Effector CD4-positive, alpha-beta T cell (primary cell): Measurements from ENCODE around the gene TNFSF12.
A peak's percentile ranks its signal among the peaks of the same experiment; 100 is the strongest.

Experiments
- DNase-seq: peaks from one replicate; pipeline ENCODE4 v3.0.0-alpha.2; 2020

The TNFSF12 gene

GRCh38 chr17:7549401-7550055 is 670 bp downstream of the TNFSF12 start:
- DNase-seq: peak; percentile 20

- no peak for DNase-seq
These were observed 1.5 kb downstream of the TNFSF12 start for GRCh38 chr17:7550344-7550743.

GRCh38 chr17:7551396-7551795 is 2.5 kb downstream of the TNFSF12 start:
- no peak for DNase-seq

GRCh38 chr17:7552621-7553051 is 3.8 kb downstream of the TNFSF12 start:
- DNase-seq: no peak

GRCh38 chr17:7553356-7553755 is 4.5 kb downstream of the TNFSF12 start:
- no peak for DNase-seq

- no peak for DNase-seq
These were observed 6.6 kb downstream of the TNFSF12 start for GRCh38 chr17:7555320-7555948.

GRCh38 chr17:7556627-7557026 is 7.8 kb downstream of the TNFSF12 start:
- no peak for DNase-seq

GRCh38 chr17:7557147-7557764 is 8.4 kb downstream of the TNFSF12 start:
- no peak for DNase-seq

- DNase-seq: no peak
These were observed 9.1 kb downstream of the TNFSF12 start for GRCh38 chr17:7557775-7558543.

- no peak for DNase-seq
These were observed 9.9 kb downstream of the TNFSF12 start, which contains the start of gene TNFSF13 for GRCh38 chr17:7558544-7559319. TNFSF13 (plus strand) TSS chr17:7558750; CDS start chr17:7559040, 290 bp downstream.

GRCh38 chr17:7559320-7560171 is 10.7 kb downstream of the TNFSF12 start:
- no peak for DNase-seq

- DNase-seq: peak; percentile 35
These were observed 11.5 kb downstream of the TNFSF12 start for GRCh38 chr17:7560172-7561027.

- peak; percentile 71 for DNase-seq
These were observed 12.2 kb downstream of the TNFSF12 start for GRCh38 chr17:7561028-7561575.

- DNase-seq: peak; percentile 90
These were observed 12.8 kb downstream of the TNFSF12 start, which contains the start of gene SENP3 for GRCh38 chr17:7561589-7562207. SENP3 (plus strand) TSS chr17:7561919; CDS start chr17:7563077, 1,158 bp downstream.

GRCh38 chr17:7562208-7562605 is 13.3 kb downstream of the TNFSF12 start:
- no peak for DNase-seq

- DNase-seq: no peak
These were observed 14.4 kb downstream of the TNFSF12 start for GRCh38 chr17:7563115-7563869.

GRCh38 chr17:7569571-7569970 is 20.7 kb downstream of the TNFSF12 start:
- DNase-seq: no peak

- no peak for DNase-seq
These were observed 21.5 kb downstream of the TNFSF12 start for GRCh38 chr17:7570351-7570750.

- peak; percentile 98 for DNase-seq
These were observed 23.4 kb downstream of the TNFSF12 start for GRCh38 chr17:7572338-7572587.
